ENCODE data around the gene KCNIP1.

GRCh38 chr5:170573660-170574059 is 69.8 kb downstream of the KCNIP1 start:
- TF ChIP-seq GATA2 (IDR thresholded peaks at IDR 0.05; ENCODE audit: low read depth, low read length) (no peak), GATA3 (IDR thresholded peaks at IDR 0.05; ENCODE audit: low read depth, low read length) (no peak)

Measured in SH-SY5Y (cell line).